Astrocyte of the cerebellum (primary cell): ENCODE results near the gene TRIM66.

Experiments
- DNase-seq: peaks from one replicate; pipeline ENCODE4 v3.0.0-alpha.2; 2011; ENCODE audit warnings: low read depth
- H3K4me3 ChIP-seq: 2 replicates; pipeline ENCODE4 v1.5.1; 2011; ENCODE audit warnings: mild to moderate bottlenecking, low read depth, low read length, moderate library complexity
- in situ Hi-C: cut with HindIII; loops from 2 replicates; pipeline ENCODE4 v1.10.0; 2017; ENCODE audit warnings: low sequenced_read_pairs
- TF ChIP-seq, protein P1 (sequence below): IDR thresholded peaks from 2 replicates; pipeline ENCODE4 v1.5.1; 2012; ENCODE audit warnings: low read length, low read depth, moderate library complexity, mild to moderate bottlenecking; ENCODE audit errors: missing control alignments

Gene TRIM66

DNA sequence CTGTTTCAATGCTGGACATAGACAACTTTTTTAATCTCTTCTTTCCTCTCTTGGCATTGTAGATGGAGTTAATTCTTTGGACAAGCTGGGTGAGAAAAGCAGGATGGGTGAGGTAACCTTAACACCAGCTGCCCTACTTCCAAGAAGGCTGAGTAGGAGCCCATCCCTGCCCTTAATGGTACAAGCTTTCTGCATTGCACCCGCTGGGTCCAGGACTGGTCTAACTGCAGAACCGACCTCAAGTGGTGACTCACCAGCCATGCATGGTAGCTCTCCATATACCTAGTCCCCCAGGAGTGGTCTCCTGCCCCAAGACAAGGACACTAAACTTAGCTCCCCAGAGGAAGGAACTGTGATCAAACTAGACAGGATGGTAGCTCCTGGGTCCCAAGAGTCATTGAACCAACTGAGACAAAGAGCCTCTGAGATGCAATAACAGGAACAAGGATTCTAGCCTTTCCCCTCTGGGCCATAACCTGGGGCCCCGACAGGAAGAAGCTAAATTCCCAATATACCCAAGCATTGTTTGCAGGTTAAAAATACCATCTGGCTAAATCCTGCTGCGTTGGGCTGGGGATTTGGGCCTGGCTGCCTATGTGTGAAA is 32.3 kb upstream of the TRIM66 start:
- no peak overlapping the region for H3K4me3 ChIP-seq
- DNase-seq: no peak
- TF ChIP-seq, protein P1, sequence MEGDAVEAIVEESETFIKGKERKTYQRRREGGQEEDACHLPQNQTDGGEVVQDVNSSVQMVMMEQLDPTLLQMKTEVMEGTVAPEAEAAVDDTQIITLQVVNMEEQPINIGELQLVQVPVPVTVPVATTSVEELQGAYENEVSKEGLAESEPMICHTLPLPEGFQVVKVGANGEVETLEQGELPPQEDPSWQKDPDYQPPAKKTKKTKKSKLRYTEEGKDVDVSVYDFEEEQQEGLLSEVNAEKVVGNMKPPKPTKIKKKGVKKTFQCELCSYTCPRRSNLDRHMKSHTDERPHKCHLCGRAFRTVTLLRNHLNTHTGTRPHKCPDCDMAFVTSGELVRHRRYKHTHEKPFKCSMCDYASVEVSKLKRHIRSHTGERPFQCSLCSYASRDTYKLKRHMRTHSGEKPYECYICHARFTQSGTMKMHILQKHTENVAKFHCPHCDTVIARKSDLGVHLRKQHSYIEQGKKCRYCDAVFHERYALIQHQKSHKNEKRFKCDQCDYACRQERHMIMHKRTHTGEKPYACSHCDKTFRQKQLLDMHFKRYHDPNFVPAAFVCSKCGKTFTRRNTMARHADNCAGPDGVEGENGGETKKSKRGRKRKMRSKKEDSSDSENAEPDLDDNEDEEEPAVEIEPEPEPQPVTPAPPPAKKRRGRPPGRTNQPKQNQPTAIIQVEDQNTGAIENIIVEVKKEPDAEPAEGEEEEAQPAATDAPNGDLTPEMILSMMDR: no peak
- in situ Hi-C loops: no loop called here

DNA sequence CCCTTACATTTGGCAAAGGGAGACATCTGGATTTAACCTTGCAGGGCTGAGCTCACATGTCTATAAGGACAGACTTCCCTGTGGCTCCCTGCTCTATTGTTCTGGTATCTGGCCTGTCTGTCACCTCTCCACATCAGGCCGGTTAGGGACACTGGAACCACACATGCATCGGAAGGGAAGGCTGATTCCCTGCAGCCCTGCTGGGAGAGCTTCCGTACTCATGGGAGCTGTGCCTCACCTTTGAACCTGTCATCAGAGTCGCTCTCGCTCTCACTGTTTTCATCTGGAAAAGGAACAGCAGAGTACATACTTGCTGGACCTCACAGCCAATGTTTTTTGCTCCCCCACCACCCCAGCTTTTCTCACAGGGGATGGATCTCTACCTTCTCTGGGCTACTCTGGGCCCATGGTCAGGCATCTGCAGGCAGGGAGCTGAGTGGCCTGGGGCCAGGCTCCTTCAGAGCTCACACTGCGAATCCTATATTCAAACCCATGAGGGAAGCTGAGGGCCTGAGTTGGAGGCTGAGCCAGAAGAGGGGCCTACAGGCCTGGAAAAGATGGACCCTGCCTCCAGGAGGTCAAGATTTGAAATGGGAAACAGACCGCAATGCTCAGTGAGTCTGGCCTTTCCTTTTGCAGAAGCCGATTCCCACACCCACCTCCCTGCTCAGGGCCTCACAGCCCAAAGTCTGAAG is 31.4 kb upstream of the TRIM66 start:
- TF ChIP-seq, protein P1: no peak
- H3K4me3 ChIP-seq: no peak overlapping the region
- no peak for DNase-seq
- in situ Hi-C loops: no loop called here

DNA sequence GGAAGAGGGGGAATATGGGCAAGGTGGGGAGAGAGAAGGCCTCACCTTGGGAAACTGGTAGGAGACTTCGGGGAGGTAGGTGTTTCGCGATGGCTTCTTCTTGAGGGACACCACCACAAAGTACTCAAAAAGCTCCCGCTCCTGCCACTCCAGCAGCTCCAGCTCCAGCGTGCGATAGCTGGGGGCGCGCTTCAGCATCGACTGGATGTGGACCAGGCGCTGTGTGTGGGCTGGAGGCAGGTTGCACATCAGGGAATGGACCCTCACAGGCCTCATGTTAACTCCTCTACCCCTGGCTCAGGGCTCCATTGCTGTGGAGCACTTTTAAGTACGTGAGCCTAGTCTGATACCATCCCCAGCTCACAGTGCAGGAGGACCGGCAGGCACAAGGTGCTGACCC is 30.0 kb upstream of the TRIM66 start:
- DNase-seq: no peak
- in situ Hi-C loops: no loop called here
- no peak overlapping the region for H3K4me3 ChIP-seq
- TF ChIP-seq, protein P1: no peak

DNA sequence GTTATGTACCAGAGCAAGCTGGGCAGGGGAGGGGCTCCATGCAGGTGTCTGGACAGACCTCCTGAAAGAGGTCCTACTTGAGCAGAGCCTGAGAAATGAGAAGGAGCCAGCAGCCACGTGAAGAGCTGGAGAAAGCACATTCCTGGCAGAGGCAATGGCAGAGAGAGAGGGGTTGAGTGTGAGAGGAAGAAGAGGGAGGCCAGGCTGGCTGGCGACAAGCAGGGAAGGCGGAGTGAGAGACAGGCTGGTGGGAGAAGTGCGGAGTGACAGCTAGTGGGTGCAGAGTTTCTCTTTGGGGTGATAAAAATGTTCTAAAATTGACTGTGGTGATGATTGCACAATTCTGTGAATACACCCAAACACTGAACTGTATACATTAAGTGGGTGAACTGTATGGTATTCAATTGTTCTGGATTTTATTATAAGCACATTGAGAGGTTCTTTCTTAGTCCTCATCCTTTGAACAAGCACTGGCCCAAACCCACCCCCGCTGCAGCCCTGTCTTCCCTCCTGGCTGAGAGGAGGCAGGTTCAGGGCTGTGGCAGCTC is 29.5 kb upstream of the TRIM66 start:
- DNase-seq: no peak
- in situ Hi-C loops: no loop called here

DNA sequence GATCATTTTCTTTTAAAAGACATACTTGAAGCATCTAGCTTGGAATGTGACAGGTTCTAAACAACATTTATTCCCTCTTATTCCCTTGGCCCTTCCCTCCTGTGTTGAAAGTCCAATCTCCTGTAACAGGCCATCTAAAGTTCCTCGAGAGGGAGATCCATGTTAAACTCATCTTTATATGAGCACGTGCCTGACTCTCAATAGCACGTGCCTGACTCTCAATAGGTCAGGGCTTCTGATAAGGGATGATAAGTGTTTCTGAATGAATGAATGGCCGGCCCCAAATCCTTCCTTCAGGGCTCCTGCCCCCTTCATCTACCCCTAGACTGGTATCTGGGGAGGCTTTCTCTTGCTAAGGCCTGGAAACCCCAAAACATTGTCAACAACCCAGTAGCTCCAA is 27.3 kb upstream of the TRIM66 start:
- H3K4me3 ChIP-seq: no peak overlapping the region
- TF ChIP-seq, protein P1: no peak
- in situ Hi-C loops: no loop called here
- DNase-seq: no peak

More for the DNA sequence above, 29.5 kb upstream of the TRIM66 start:
- TF ChIP-seq, protein P1: no peak
- H3K4me3 ChIP-seq: no peak overlapping the region

DNA sequence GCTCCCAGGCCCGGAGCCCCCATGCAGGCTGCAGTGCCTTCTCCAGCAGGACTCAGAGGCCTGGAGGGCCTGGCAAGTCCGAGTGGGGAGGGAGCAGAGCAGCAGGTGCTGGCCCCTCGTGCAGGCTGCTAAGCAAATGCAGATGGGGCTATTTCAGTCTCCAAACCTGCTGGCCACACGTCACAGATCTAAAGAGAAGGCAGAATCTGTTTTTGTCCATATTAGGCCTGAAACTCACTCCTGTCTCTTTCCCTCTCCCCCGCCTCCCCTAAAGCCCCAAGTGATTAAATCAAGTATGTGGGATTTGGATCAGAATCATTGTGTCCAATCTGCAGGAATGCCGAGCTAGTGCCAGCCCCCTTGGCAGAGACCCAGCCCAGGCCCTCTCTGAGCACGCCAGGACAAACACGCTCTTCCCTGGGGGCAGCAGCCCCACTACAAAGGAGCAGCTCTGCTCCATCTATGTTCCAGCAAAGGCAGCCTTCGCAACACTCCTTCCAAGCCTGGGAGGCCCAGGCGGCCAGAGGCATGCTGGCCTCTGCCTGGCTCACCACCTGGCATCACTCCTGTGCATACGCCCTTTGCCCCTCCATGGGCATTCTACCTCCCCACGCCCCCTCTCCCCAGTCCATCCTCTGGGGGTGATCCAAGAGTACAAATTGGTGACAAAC is 26.7 kb upstream of the TRIM66 start:
- H3K4me3 ChIP-seq: no peak overlapping the region
- in situ Hi-C loops: no loop called here
- DNase-seq: peak; percentile 98
- TF ChIP-seq, protein P1: no peak
